PC-9 (cell line): Measurements from ENCODE around the gene WNK2. TPM values are rescaled to one million over a fixed set of nuclear protein-coding genes. Genes with fewer than 3 reads are reported as not detected.

Source experiments
- BruUV-seq: library from RNA; stranded (reverse); fragments of 400-500 nt; replicated peaks from 2 replicates; lab custom pipeline; 2021; lab: Mats Ljungman, UMichigan
- CTCF ChIA-PET: fragments of 300-600 bp; sonication (Branson Sonifier 250); formaldehyde crosslinking; loops from one replicate; lab custom pipeline; 2022; ENCODE audit warnings: antibody characterized with exemption; lab: Charles Lee
- POLR2A ChIA-PET: fragments of 300-600 bp; sonication (Branson Sonifier 250); formaldehyde crosslinking; loops from one replicate; lab custom pipeline; 2022; ENCODE audit warnings: antibody characterized with exemption; ENCODE audit not compliant: unreplicated experiment; lab: Charles Lee
- DNase-seq, 2 experiments: peaks; one replicate each; pipeline versions ENCODE4 v3.0.0 to v3.0.0-alpha.2; 2015 to 2022; ENCODE audit warnings: mixed read lengths in 1 of 2
- H2AFZ ChIP-seq: fragments of 200-600 bp; sonication (generic); 2 replicates; pipeline ENCODE4 v1.8.1; 2017; ENCODE audit warnings: antibody characterized with exemption
- H3F3A ChIP-seq: fragments of 200-600 bp; sonication (generic); 2 replicates; pipeline ENCODE4 v1.8.1; 2017; ENCODE audit warnings: antibody characterized with exemption, mild to moderate bottlenecking, low read depth; ENCODE audit not compliant: insufficient read depth
- H3K27ac ChIP-seq: fragments of 200-600 bp; sonication (generic); 2 replicates; pipeline ENCODE4 v1.6.1; 2016; ENCODE audit warnings: mixed run types
- H3K27me3 ChIP-seq: fragments of 200-600 bp; sonication (generic); 2 replicates; pipeline ENCODE4 v1.6.1; 2016; ENCODE audit warnings: low read depth, mixed run types; ENCODE audit not compliant: insufficient read depth
- H3K36me3 ChIP-seq: fragments of 200-600 bp; sonication (generic); 2 replicates; pipeline ENCODE4 v1.6.1; 2016; ENCODE audit warnings: low read depth, mixed run types
- H3K4me1 ChIP-seq: fragments of 200-600 bp; sonication (generic); replicated peaks from 2 replicates; pipeline ENCODE4 v1.6.1; 2016; ENCODE audit warnings: mixed run types; ENCODE audit not compliant: insufficient read depth
- H3K4me2 ChIP-seq: fragments of 200-600 bp; sonication (generic); 2 replicates; pipeline ENCODE4 v1.6.1; 2017; ENCODE audit warnings: mixed run types
- H3K4me3 ChIP-seq: fragments of 200-600 bp; sonication (generic); 2 replicates; pipeline ENCODE4 v1.6.1; 2016; ENCODE audit warnings: mixed run types
- H3K79me2 ChIP-seq: fragments of 200-600 bp; sonication (generic); 2 replicates; pipeline ENCODE4 v1.6.1; 2017; ENCODE audit warnings: low read depth, mixed run types
- H3K9me2 ChIP-seq: fragments of 200-600 bp; sonication (generic); 2 replicates; pipeline ENCODE4 v1.8.1; 2017; ENCODE audit warnings: mild to moderate bottlenecking; ENCODE audit not compliant: insufficient read depth
- H3K9me3 ChIP-seq: fragments of 200-600 bp; sonication (generic); 2 replicates; pipeline ENCODE4 v1.8.1; 2016; ENCODE audit warnings: low read depth; ENCODE audit not compliant: insufficient read depth
- H4K20me1 ChIP-seq: fragments of 200-600 bp; sonication (generic); 2 replicates; pipeline ENCODE4 v1.8.1; 2017; ENCODE audit not compliant: insufficient read depth
- CTCF ChIP-seq: fragments of 200-600 bp; sonication (generic); conservative IDR thresholded peaks from 2 replicates; pipeline ENCODE4 v1.6.1; 2017; ENCODE audit warnings: mixed run types, antibody characterized with exemption, mild to moderate bottlenecking, moderate library complexity
- EZH2 ChIP-seq: fragments of 200-600 bp; sonication (generic); IDR thresholded peaks from 2 replicates; pipeline ENCODE4 v1.8.0; 2017; ENCODE audit warnings: antibody characterized with exemption, low read depth
- intact Hi-C: fragments of 100-400 bp; cut with micrococcal nuclease; formaldehyde crosslinking; loops from one replicate; pipeline ENCODE4 v1.10.0; 2022; ENCODE audit not compliant: unreplicated experiment
- total RNA-seq: library from RNA; stranded (reverse); gene quantifications from 2 replicates; pipeline ENCODE4 v1.2.3, GENCODE V29; 2021

WNK2 gene
- total RNA-seq, 1 experiment from 2014 or later: 44.6 TPM

DNA sequence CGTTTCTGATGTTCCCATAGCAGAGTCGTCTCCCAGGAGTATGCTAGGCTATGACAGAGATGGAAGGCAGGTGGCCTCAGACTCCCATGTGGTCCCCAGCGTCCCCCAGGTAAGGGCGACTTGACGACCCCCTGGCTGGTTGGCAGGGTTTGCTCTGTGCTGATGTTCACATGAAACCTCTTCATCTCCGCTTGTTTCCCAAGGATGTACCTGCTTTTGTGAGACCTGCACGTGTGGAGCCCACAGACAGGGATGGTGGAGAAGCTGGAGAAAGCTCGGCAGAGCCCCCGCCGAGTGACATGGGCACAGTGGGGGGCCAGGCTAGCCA lies 108.3 kb downstream of the WNK2 start:
- Histone ChIP-seq H3K4me2 (no peak overlapping the region), H3K27ac (no peak overlapping the region), H3K27me3 (no peaks in the 10 kb centered on the region), H3K9me3 (no peaks in the 10 kb centered on the region), H2AFZ (no peak overlapping the region), H3K4me1 (peaks cover 33% of the 10 kb centered on the region), H3K4me3 (no peak overlapping the region), H4K20me1 (no peaks in the 10 kb centered on the region), H3F3A (peaks cover 6% of the 10 kb centered on the region; the same call in 1 of the 2 replicates), H3K79me2 (no peaks in the 10 kb centered on the region), H3K9me2 (no peaks in the 10 kb centered on the region), H3K36me3 (no peaks in the 10 kb centered on the region)
- POLR2A ChIA-PET: no interaction called here
- no TSS peak for BruUV-seq
- DNase-seq: no peak
- intact Hi-C loops: no loop called here
- CTCF ChIA-PET: no interaction called here
- no peak for TF ChIP-seq CTCF
- TF ChIP-seq EZH2: no peak

DNA sequence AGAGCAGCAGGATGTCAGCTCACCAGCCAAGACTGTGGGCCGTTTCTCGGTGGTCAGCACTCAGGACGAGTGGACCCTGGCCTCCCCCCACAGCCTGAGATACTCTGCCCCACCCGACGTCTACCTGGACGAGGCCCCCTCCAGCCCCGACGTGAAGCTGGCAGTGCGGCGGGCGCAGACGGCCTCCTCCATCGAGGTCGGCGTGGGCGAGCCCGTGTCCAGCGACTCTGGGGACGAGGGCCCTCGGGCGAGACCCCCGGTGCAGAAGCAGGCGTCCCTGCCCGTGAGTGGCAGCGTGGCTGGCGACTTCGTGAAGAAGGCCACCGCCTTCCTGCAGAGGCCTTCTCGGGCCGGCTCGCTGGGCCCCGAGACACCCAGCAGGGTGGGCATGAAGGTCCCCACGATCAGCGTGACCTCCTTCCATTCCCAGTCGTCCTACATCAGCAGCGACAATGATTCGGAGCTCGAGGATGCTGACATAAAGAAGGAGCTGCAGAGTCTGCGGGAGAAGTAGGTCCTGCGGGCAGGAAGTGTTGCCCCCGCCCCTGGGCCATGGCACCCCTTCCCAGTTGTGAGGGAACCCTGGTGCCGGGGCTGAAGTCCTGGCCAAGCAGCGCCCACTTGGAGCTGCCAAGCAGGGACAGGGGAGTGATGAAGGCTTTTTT lies 108.9 kb downstream of the WNK2 start:
- Histone ChIP-seq H3K9me2 (no peaks in the 10 kb centered on the region), H2AFZ (no peak overlapping the region), H3K4me1 (peaks cover 33% of the 10 kb centered on the region), H3K36me3 (no peaks in the 10 kb centered on the region), H3K79me2 (no peaks in the 10 kb centered on the region), H3F3A (peaks cover 6% of the 10 kb centered on the region; the same call in 1 of the 2 replicates), H4K20me1 (no peaks in the 10 kb centered on the region), H3K4me3 (no peak overlapping the region), H3K27me3 (no peaks in the 10 kb centered on the region), H3K27ac (no peak overlapping the region), H3K9me3 (no peaks in the 10 kb centered on the region), H3K4me2 (no peak overlapping the region)
- no TSS peak for BruUV-seq
- ChIA-PET POLR2A (no interaction called here), CTCF (no interaction called here)
- no peak for DNase-seq
- no peak for TF ChIP-seq EZH2
- TF ChIP-seq CTCF: no peak
- intact Hi-C loops: no loop called here

GRCh38 chr9:93294011-93294410 lies 110.1 kb downstream of the WNK2 start:
- H2AFZ ChIP-seq: no peak overlapping the region
- no peaks in the 10 kb centered on the region for H3K9me2 ChIP-seq
- H3K79me2 ChIP-seq: no peaks in the 10 kb centered on the region
- TF ChIP-seq EZH2: no peak
- TF ChIP-seq CTCF: no peak
- DNase-seq: no peak
- CTCF ChIA-PET: interaction anchor here (0.6 kb wide), 1 partner anchor 132 kb away, joined by 3 read pairs; no protein-coding TSS in a partner anchor
- POLR2A ChIA-PET: interaction anchor here (0.6 kb wide), 1 partner anchor 13 kb away, joined by 3 read pairs; no protein-coding TSS in a partner anchor
- H3K27ac ChIP-seq: no peak overlapping the region
- H3K4me2 ChIP-seq: no peak overlapping the region
- H3K27me3 ChIP-seq: no peaks in the 10 kb centered on the region
- H3K36me3 ChIP-seq: no peaks in the 10 kb centered on the region
- no peak overlapping the region for H3K4me3 ChIP-seq
- intact Hi-C loops: no loop called here
- no peaks in the 10 kb centered on the region for H3K9me3 ChIP-seq
- BruUV-seq: no TSS peak
- H3F3A ChIP-seq: peaks cover 6% of the 10 kb centered on the region; the same call in 1 of the 2 replicates
- H3K4me1 ChIP-seq: peaks cover 25% of the 10 kb centered on the region
- H4K20me1 ChIP-seq: no peaks in the 10 kb centered on the region
